Vagina (tissue), 2 donors: ENCODE measurements around the gene ACTN4. TPM values are rescaled to one million over a fixed set of nuclear protein-coding genes. Genes with fewer than 3 reads are reported as not detected.

Experiments
- DNase-seq, 2 donors: peaks; one replicate each; pipeline ENCODE4 v3.0.0-alpha.2; 2017; ENCODE audit errors: extremely low spot score in 2 of 2
- H3K27ac ChIP-seq: fragments of 200-600 bp; sonication (generic); one replicate; pipeline ENCODE4 v1.5.1; 2019
- H3K27me3 ChIP-seq: fragments of 200-600 bp; sonication (generic); one replicate; pipeline ENCODE4 v1.5.1; 2019
- H3K36me3 ChIP-seq, 2 donors: fragments of 200-600 bp; sonication (generic); one replicate each; pipeline ENCODE4 v1.5.1; 2017 to 2019
- H3K4me1 ChIP-seq: fragments of 200-600 bp; sonication (generic); one replicate; pipeline ENCODE4 v1.5.1; 2019
- H3K4me3 ChIP-seq, 2 donors: fragments of 200-600 bp; sonication (generic); 1 replicate in 1 of 2; 2 replicates in 1 of 2; pipeline ENCODE4 v1.5.1; 2016 to 2019
- H3K9me3 ChIP-seq: fragments of 200-600 bp; sonication (generic); one replicate; pipeline ENCODE4 v1.5.1; 2019
- CTCF ChIP-seq, 3 experiments: fragments of 450-650 bp in 2 of 3; fragments of 200-600 bp in 1 of 3; sonication (generic) in 1 of 3; IDR thresholded peaks; one replicate each; pipeline ENCODE4 v1.5.1; 2017 to 2019; ENCODE audit warnings: antibody characterized with exemption in 3 of 3, mild to moderate bottlenecking in 2 of 3, moderate library complexity in 2 of 3
- POLR2A ChIP-seq, 2 donors: fragments of 450-650 bp; IDR thresholded peaks; one replicate each; pipeline ENCODE4 v1.6.1; 2017; ENCODE audit warnings: antibody characterized with exemption in 2 of 2, mild to moderate bottlenecking in 2 of 2, moderate library complexity in 2 of 2
- POLR2AphosphoS5 ChIP-seq, 2 donors: sonication (generic); formaldehyde crosslinking; IDR thresholded peaks; one replicate each; pipeline ENCODE4 v1.9.0; 2017; ENCODE audit warnings: antibody characterized with exemption in 2 of 2, mild to moderate bottlenecking in 2 of 2, low read depth in 1 of 2; ENCODE audit not compliant: insufficient read depth in 1 of 2
- intact Hi-C: fragments of 100-400 bp; cut with DNase I; formaldehyde crosslinking; loops from one replicate; pipeline ENCODE4 v1.15.1; 2023
- total RNA-seq: library from RNA; depleted of rRNA; stranded (reverse); fragments of >200 nt; gene quantifications from one replicate; pipeline ENCODE4 v1.2.3, GENCODE V29; 2016

ACTN4 gene
- total RNA-seq, 1 donor from 2014 or later, result 513 TPM

- Histone ChIP-seq H3K27me3 (no peaks in the 10 kb centered on the region), H3K4me1 (peaks cover under 1% of the 10 kb centered on the region), H3K36me3 (no peaks in the 10 kb centered on the region), H3K4me3 (no peak overlapping the region), H3K27ac (no peak overlapping the region), H3K9me3 (no peaks in the 10 kb centered on the region)
- TF ChIP-seq CTCF (IDR thresholded peaks at IDR 0.05) (no peak), POLR2A (IDR thresholded peaks at IDR 0.05) (no peak), POLR2AphosphoS5 (IDR thresholded peaks at IDR 0.05; ENCODE audit: insufficient read depth in 1 of 2, low read depth in 1 of 2) (no peak)
- intact Hi-C loops, result no loop called here
- DNase-seq, result no peak
These were observed 133.6 kb downstream of the ACTN4 start for GRCh38 chr19:38781058-38781457.

Other genes starting within 250 kb of the ACTN4 start
- gene FAM98C, start 244.6 kb upstream of the ACTN4 start, total RNA-seq, result 32.7 TPM
- gene RASGRP4, start 221.4 kb upstream of the ACTN4 start, total RNA-seq, result 2.9 TPM
- 1.5 TPM for gene RYR1, start 214.0 kb upstream of the ACTN4 start, total RNA-seq
- 47.9 TPM for gene MAP4K1, start 29.7 kb upstream of the ACTN4 start, total RNA-seq
- gene EIF3K, start 28.5 kb upstream of the ACTN4 start, total RNA-seq, result 349 TPM
- 9.6 TPM for gene CAPN12, start 96.8 kb downstream of the ACTN4 start, total RNA-seq
- gene LGALS7, start 125.9 kb downstream of the ACTN4 start, total RNA-seq, result 269 TPM
- gene LGALS7B, start 141.6 kb downstream of the ACTN4 start, total RNA-seq, result 760 TPM
- not detected for gene LGALS4, start 165.3 kb downstream of the ACTN4 start, total RNA-seq
- 158 TPM for gene ECH1, start 184.1 kb downstream of the ACTN4 start, total RNA-seq
- gene HNRNPL, start 202.3 kb downstream of the ACTN4 start, total RNA-seq, result 190 TPM
- gene RINL, start 230.6 kb downstream of the ACTN4 start, total RNA-seq, result 7.4 TPM